ENCODE measurements around the gene PRKCE. TPM values are rescaled to one million over a fixed set of nuclear protein-coding genes. Genes with fewer than 3 reads are reported as not detected.
"Not testable (repeated sequence)": the region's sequence is repeated elsewhere in the genome, so short reads cannot be mapped to it uniquely, and the experiment has no call there.

The PRKCE gene
- total and polyA plus RNA-seq, 2 donors: 3.2 to 3.3 TPM

DNA sequence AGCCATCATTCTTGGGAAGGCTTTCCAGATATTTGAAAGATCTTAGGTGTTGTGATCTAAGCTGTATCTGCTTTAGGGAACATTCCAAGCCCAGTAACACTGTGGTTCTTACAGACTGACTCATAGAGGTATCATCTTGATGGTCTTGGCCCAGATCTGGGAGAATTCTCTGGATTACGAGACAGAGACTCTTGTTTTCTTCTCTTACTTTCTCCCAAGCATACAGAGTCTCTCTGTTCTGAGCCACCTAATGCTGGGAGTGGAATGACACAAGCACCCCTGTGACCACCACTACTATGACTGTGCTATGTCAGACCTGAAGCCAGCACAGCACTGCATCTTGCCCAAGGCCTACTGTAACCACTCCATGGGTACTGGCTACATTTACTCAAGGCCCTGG lies 564.7 kb downstream of the PRKCE start:
- 0% methylated on average over 1 of the region's 1 CpG for WGBS
- Histone ChIP-seq H3K27ac (ENCODE audit: low read depth in 1 of 2, low read length in 1 of 2) (no peak overlapping the region), H3K4me3 (ENCODE audit: low read length in 2 of 2) (no peak overlapping the region), H3K4me1 (ENCODE audit: control insufficient read depth in 2 of 2, insufficient read depth in 2 of 2, low read length in 2 of 2) (no peaks in the 10 kb centered on the region), H3K9me3 (ENCODE audit: control insufficient read depth in 2 of 2, insufficient read depth in 1 of 2, low read length in 1 of 2) (peaks cover 0 to 12% of the 10 kb centered on the region in 2 donors), H3K36me3 (ENCODE audit: control insufficient read depth in 2 of 2, insufficient read depth in 2 of 2, low read length in 1 of 2) (no peaks in the 10 kb centered on the region), H3K27me3 (ENCODE audit: control insufficient read depth in 2 of 2, insufficient read depth in 1 of 2, low read length in 1 of 2) (no peaks in the 10 kb centered on the region)
- no peak for DNase-seq (ENCODE audit: low read depth in 6 of 9, low spot score in 9 of 9)

GRCh38 chr2:46223514-46223913 lies 572.0 kb downstream of the PRKCE start:
- not testable (repeated sequence) for H3K4me1 ChIP-seq (ENCODE audit: control insufficient read depth in 2 of 2, insufficient read depth in 2 of 2, low read length in 2 of 2); H3K27me3 ChIP-seq (ENCODE audit: control insufficient read depth in 2 of 2, insufficient read depth in 1 of 2, low read length in 1 of 2); H3K27ac ChIP-seq (ENCODE audit: low read depth in 1 of 2, low read length in 1 of 2); H3K36me3 ChIP-seq (ENCODE audit: control insufficient read depth in 2 of 2, insufficient read depth in 2 of 2, low read length in 1 of 2); H3K4me3 ChIP-seq (ENCODE audit: low read length in 2 of 2); H3K9me3 ChIP-seq (ENCODE audit: control insufficient read depth in 2 of 2, insufficient read depth in 1 of 2, low read length in 1 of 2); DNase-seq (ENCODE audit: low read depth in 6 of 9, low spot score in 9 of 9)
- 9% methylated on average over 1 of the region's 1 CpG for WGBS

GRCh38 chr2:46225150-46225625 lies 573.7 kb downstream of the PRKCE start:
- H3K4me3 ChIP-seq (ENCODE audit: low read length in 2 of 2): no peak overlapping the region

DNA sequence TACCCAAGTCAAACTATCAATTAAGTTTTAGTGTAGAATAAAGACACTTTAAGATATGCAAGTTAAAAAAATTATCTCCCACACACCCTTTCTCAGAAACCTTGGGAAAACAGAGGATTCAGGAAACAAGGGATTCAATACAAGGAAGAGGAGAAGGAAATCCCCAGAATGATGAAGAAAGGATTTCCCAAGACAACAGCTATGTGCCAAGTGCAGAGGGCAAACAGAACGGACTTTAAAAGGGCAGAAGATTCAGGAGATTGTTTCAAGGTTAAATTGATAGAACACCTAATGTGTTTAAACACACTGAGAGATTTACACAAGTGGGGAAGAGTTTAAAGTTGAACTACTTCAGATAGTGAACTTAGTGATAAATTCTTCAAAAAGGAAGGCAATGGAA lies 574.3 kb downstream of the PRKCE start:
- Histone ChIP-seq H3K4me3 (ENCODE audit: low read length in 2 of 2) (no peak overlapping the region), H3K9me3 (ENCODE audit: control insufficient read depth in 2 of 2, insufficient read depth in 1 of 2, low read length in 1 of 2) (no peaks in the 10 kb centered on the region), H3K27ac (ENCODE audit: low read depth in 1 of 2, low read length in 1 of 2) (no peak overlapping the region), H3K4me1 (ENCODE audit: control insufficient read depth in 2 of 2, insufficient read depth in 2 of 2, low read length in 2 of 2) (peaks cover 0 to 3% of the 10 kb centered on the region in 2 donors), H3K36me3 (ENCODE audit: control insufficient read depth in 2 of 2, insufficient read depth in 2 of 2, low read length in 1 of 2) (no peaks in the 10 kb centered on the region), H3K27me3 (ENCODE audit: control insufficient read depth in 2 of 2, insufficient read depth in 1 of 2, low read length in 1 of 2) (no peaks in the 10 kb centered on the region)
- no peak for DNase-seq (ENCODE audit: low read depth in 6 of 9, low spot score in 9 of 9)
- WGBS: 93% methylated on average over 1 of the region's 1 CpG

More at GRCh38 chr2:46225150-46225625, 573.7 kb downstream of the PRKCE start:
- Histone ChIP-seq H3K9me3 (ENCODE audit: control insufficient read depth in 2 of 2, insufficient read depth in 1 of 2, low read length in 1 of 2) (no peaks in the 10 kb centered on the region), H3K27ac (ENCODE audit: low read depth in 1 of 2, low read length in 1 of 2) (no peak overlapping the region), H3K4me1 (ENCODE audit: control insufficient read depth in 2 of 2, insufficient read depth in 2 of 2, low read length in 2 of 2) (peaks cover 0 to 3% of the 10 kb centered on the region in 2 donors), H3K36me3 (ENCODE audit: control insufficient read depth in 2 of 2, insufficient read depth in 2 of 2, low read length in 1 of 2) (no peaks in the 10 kb centered on the region), H3K27me3 (ENCODE audit: control insufficient read depth in 2 of 2, insufficient read depth in 1 of 2, low read length in 1 of 2) (no peaks in the 10 kb centered on the region)
- 97% methylated on average over 2 of the region's 2 CpGs for WGBS
- DNase-seq (ENCODE audit: low read depth in 6 of 9, low spot score in 9 of 9): no peak

DNA sequence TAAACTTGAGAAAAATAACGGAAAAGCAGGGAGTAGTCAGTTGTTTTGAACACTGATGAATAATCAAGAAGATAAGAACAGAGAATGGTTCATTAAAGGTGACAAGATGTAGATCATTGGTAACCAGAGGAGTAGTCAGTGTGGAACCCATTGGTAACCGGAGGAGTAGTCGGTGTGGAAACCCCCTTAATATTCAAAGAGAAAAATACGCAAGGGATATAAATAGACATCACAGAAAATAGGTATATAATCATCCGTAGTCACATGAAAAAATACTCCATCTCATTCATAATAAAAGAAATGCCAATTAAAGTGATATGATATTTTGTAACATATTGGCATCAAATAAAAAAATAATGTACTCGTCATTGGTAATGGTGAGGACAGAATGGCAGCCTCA lies 575.1 kb downstream of the PRKCE start:
- H3K27ac ChIP-seq (ENCODE audit: low read depth in 1 of 2, low read length in 1 of 2): no peak overlapping the region

DNA sequence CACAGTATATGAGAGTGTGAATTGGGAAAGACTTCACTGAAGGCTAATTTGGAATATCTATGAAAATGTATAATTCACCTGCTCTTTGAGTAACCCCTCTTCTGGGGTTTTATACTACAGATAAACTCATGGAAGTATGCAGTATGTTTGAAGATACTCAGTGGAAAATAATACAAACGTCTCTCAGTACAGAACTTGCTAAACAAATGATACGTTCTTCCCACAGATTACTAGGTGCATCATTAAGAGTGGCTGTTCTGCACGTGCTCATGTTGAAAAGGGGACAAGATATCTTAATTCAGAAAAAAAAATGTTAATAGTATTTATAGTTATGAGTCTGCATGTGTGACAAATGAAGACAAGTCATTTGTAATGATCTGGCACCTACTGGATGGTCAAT lies 575.5 kb downstream of the PRKCE start:
- no peak overlapping the region for H3K27ac ChIP-seq (ENCODE audit: low read depth in 1 of 2, low read length in 1 of 2)
- H3K27me3 ChIP-seq (ENCODE audit: control insufficient read depth in 2 of 2, insufficient read depth in 1 of 2, low read length in 1 of 2): no peaks in the 10 kb centered on the region
- H3K36me3 ChIP-seq (ENCODE audit: control insufficient read depth in 2 of 2, insufficient read depth in 2 of 2, low read length in 1 of 2): no peaks in the 10 kb centered on the region
- H3K4me1 ChIP-seq (ENCODE audit: control insufficient read depth in 2 of 2, insufficient read depth in 2 of 2, low read length in 2 of 2): peaks cover 0 to 3% of the 10 kb centered on the region in 2 donors
- whole genome bisulfite sequencing: 96% methylated on average over 3 of the region's 3 CpGs
- no peak overlapping the region for H3K4me3 ChIP-seq (ENCODE audit: low read length in 2 of 2)
- no peak for DNase-seq (ENCODE audit: low read depth in 6 of 9, low spot score in 9 of 9)
- H3K9me3 ChIP-seq (ENCODE audit: control insufficient read depth in 2 of 2, insufficient read depth in 1 of 2, low read length in 1 of 2): no peaks in the 10 kb centered on the region

More for the DNA sequence above, 575.1 kb downstream of the PRKCE start:
- no peaks in the 10 kb centered on the region for H3K9me3 ChIP-seq (ENCODE audit: control insufficient read depth in 2 of 2, insufficient read depth in 1 of 2, low read length in 1 of 2)
- H3K4me1 ChIP-seq (ENCODE audit: control insufficient read depth in 2 of 2, insufficient read depth in 2 of 2, low read length in 2 of 2): peaks cover 0 to 3% of the 10 kb centered on the region in 2 donors
- no peak overlapping the region for H3K4me3 ChIP-seq (ENCODE audit: low read length in 2 of 2)
- no peak for DNase-seq (ENCODE audit: low read depth in 6 of 9, low spot score in 9 of 9)
- H3K36me3 ChIP-seq (ENCODE audit: control insufficient read depth in 2 of 2, insufficient read depth in 2 of 2, low read length in 1 of 2): no peaks in the 10 kb centered on the region
- 96% methylated on average over 6 of the region's 6 CpGs for WGBS
- no peaks in the 10 kb centered on the region for H3K27me3 ChIP-seq (ENCODE audit: control insufficient read depth in 2 of 2, insufficient read depth in 1 of 2, low read length in 1 of 2)

DNA sequence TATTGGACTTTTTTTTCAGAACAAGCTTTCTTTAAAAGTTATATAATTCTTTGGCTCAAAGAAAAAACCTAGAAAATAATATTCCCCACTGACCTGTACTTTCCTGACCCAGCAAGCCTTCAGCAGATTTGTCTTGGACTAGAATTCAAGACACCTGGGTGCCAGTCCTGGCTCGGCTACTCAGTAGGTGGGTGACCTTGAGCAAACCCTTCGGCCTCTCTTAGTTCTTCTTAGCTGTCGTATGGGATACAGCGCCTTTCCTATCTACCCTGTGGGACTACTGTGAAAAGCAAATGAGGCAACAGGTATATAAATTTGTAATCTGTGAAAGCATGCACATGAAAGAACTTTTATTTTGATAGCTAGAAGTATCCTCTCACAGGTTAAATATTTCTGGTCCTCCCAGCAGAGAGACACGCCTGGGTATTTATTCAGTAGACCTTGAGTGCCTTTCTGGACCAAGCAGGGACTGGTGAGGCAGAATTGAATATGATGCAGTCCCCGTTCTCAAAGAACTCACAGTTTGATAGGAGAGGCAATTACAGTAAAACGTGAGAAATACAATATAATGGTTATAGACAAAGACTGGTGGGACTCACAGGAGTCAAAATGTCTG lies 576.3 kb downstream of the PRKCE start:
- no peak overlapping the region for H3K27ac ChIP-seq (ENCODE audit: low read depth in 1 of 2, low read length in 1 of 2)
- DNase-seq (ENCODE audit: low read depth in 6 of 9, low spot score in 9 of 9): no peak
- no peaks in the 10 kb centered on the region for H3K36me3 ChIP-seq (ENCODE audit: control insufficient read depth in 2 of 2, insufficient read depth in 2 of 2, low read length in 1 of 2)
- H3K4me1 ChIP-seq (ENCODE audit: control insufficient read depth in 2 of 2, insufficient read depth in 2 of 2, low read length in 2 of 2): peaks cover 0 to 3% of the 10 kb centered on the region in 2 donors
- no peaks in the 10 kb centered on the region for H3K27me3 ChIP-seq (ENCODE audit: control insufficient read depth in 2 of 2, insufficient read depth in 1 of 2, low read length in 1 of 2)
- no peak overlapping the region for H3K4me3 ChIP-seq (ENCODE audit: low read length in 2 of 2)
- 96% methylated on average over 7 of the region's 7 CpGs for WGBS
- no peaks in the 10 kb centered on the region for H3K9me3 ChIP-seq (ENCODE audit: control insufficient read depth in 2 of 2, insufficient read depth in 1 of 2, low read length in 1 of 2)

GRCh38 chr2:46229134-46230063 lies 577.9 kb downstream of the PRKCE start:
- no peak overlapping the region for H3K27ac ChIP-seq (ENCODE audit: low read depth in 1 of 2, low read length in 1 of 2)
- no peak overlapping the region for H3K4me3 ChIP-seq (ENCODE audit: low read length in 2 of 2)
- DNase-seq (ENCODE audit: low read depth in 6 of 9, low spot score in 9 of 9): no peak
- H3K4me1 ChIP-seq (ENCODE audit: control insufficient read depth in 2 of 2, insufficient read depth in 2 of 2, low read length in 2 of 2): peaks cover 0 to 3% of the 10 kb centered on the region in 2 donors
- 83% methylated on average over 11 of the region's 11 CpGs for WGBS
- H3K27me3 ChIP-seq (ENCODE audit: control insufficient read depth in 2 of 2, insufficient read depth in 1 of 2, low read length in 1 of 2): no peaks in the 10 kb centered on the region
- H3K36me3 ChIP-seq (ENCODE audit: control insufficient read depth in 2 of 2, insufficient read depth in 2 of 2, low read length in 1 of 2): no peaks in the 10 kb centered on the region
- no peaks in the 10 kb centered on the region for H3K9me3 ChIP-seq (ENCODE audit: control insufficient read depth in 2 of 2, insufficient read depth in 1 of 2, low read length in 1 of 2)

DNA sequence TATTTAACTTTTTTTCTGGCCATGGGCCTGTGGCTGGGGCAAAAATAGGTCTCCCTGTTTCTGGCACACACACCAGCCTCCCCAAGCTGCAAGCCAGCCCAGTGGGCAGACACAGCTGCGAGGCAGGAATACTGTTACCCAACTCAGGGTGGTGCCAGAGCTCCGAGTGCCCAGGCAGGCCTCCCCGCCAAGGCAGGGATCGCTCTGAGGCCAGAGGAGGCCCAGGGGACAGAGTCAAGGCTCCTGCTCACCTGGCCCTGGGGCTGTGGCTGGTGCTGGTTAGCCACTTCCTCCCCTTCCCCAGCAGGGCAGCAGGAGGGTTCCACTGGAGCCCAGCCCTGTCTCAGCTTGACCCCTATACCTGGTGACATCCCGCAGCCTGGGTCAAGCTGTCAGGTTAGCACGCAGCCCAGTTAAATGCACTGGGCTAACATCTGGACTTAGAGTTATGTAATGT lies 578.7 kb downstream of the PRKCE start:
- no peaks in the 10 kb centered on the region for H3K9me3 ChIP-seq (ENCODE audit: control insufficient read depth in 2 of 2, insufficient read depth in 1 of 2, low read length in 1 of 2)
- WGBS: 41% methylated on average over 6 of the region's 6 CpGs
- peaks cover 0 to 3% of the 10 kb centered on the region in 2 donors for H3K4me1 ChIP-seq (ENCODE audit: control insufficient read depth in 2 of 2, insufficient read depth in 2 of 2, low read length in 2 of 2)
- H3K27me3 ChIP-seq (ENCODE audit: control insufficient read depth in 2 of 2, insufficient read depth in 1 of 2, low read length in 1 of 2): no peaks in the 10 kb centered on the region
- H3K36me3 ChIP-seq (ENCODE audit: control insufficient read depth in 2 of 2, insufficient read depth in 2 of 2, low read length in 1 of 2): no peaks in the 10 kb centered on the region
- H3K4me3 ChIP-seq (ENCODE audit: low read length in 2 of 2): no peak overlapping the region
- H3K27ac ChIP-seq (ENCODE audit: low read depth in 1 of 2, low read length in 1 of 2): no peak overlapping the region
- no peak for DNase-seq (ENCODE audit: low read depth in 6 of 9, low spot score in 9 of 9)
